HK-2 (cell line): ENCODE measurements around the gene GC.
A peak's percentile ranks its signal among the peaks of the same experiment; 100 is the strongest.
"Not testable (repeated sequence)": the region's sequence is repeated elsewhere in the genome, so short reads cannot be mapped to it uniquely, and the experiment has no call there.

ENCODE experiments used
- DNase-seq: peaks from one replicate; pipeline ENCODE4 v3.0.0-alpha.2; 2018; ENCODE audit not compliant: unreplicated experiment

Gene GC

DNA sequence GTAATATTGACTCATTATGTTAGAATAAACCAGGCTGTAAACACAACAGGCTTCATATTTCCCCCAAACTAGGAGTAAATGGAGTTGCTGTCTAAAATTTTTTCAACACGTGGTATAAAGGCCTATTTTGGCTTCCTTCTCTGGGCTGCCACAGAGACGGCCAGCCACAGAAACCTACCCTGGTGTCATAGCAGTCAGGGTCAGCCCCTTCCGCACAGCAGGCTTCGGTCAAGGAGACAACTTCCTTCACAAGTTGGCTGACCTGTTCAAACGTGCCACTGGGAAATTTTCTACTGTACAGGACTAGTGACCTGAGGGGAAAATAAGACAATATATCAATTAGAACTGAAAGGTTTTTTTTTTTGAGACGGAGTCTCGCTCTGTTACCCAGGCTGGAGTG, 15.8 kb downstream of the GC start:
- no peak for DNase-seq

DNA sequence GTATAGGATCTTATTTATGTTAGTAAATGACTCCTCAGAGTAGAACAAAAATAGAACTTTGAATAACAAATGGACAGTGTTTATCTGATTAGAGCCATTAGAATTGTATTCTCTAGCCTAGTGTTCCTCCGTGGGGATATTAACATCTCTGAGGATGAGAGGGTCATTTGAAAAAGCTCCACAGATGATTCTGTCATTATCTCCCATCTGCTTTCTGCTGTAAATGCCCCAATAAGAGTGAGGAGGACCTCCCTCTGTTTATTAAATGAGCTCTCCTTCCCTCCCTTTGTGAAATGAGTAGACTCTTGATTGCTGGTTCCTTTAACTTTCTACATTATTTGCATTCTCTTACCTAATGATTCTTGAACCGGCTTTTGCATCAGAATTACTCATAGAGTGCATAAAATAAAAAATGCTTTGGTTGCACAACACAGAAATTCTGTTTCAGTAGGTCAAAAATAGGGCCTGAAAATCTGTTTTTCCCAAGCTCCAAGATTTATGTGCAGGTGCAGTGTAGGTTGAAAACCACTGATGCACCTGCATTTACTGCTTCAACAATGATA, 18.0 kb downstream of the GC start:
- DNase-seq = no peak

DNA sequence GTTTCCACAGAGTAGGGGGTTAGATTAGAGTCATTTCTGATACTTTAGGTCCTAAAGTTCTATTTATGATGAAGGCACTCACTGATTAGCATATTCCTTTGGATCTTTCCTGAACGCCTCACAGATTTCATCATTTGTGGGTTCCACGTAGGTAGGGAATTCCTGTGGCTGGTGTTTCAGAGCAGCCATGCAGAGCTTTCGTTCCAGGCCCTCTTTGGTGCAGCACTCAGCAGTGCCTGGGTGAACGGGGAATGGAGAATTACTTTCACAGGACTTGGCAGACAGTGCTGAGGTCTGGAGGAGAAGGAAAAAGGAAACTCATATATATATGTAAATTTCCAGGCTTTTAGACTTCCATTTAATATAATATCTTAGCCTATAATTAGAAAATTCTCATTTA, 18.5 kb downstream of the GC start:
- peak; percentile 46 for DNase-seq

DNA sequence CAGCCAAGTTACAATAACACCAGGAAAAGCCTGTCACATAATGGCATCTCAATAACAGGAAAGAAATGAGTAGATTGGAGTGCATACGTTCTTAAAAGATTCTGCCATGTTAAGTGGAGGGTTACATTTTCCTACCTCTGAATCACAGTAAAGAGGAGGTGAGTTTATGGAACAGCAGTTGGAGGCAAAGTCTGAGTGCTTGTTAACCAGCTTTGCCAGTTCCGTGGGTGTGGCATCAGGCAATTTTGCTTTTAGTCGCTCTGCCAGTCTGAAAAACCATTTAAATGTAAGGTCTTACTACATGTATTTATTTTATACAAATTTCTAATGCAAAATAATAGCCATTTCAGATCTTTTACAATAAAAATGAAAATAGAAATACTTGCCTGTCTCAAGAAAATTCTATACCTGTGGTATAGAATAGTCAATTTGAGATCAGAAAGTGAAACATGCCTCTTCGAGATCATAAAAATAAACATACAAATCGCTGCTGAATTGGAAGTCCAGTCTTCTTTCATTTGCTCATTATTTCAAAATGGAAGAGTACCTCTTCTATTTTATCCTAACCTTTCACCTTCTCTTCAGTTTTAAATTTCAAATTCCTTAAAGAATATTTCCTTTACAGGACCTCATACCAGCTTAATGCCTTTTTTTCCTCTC, 31.4 kb downstream of the GC start:
- no peak for DNase-seq

DNA sequence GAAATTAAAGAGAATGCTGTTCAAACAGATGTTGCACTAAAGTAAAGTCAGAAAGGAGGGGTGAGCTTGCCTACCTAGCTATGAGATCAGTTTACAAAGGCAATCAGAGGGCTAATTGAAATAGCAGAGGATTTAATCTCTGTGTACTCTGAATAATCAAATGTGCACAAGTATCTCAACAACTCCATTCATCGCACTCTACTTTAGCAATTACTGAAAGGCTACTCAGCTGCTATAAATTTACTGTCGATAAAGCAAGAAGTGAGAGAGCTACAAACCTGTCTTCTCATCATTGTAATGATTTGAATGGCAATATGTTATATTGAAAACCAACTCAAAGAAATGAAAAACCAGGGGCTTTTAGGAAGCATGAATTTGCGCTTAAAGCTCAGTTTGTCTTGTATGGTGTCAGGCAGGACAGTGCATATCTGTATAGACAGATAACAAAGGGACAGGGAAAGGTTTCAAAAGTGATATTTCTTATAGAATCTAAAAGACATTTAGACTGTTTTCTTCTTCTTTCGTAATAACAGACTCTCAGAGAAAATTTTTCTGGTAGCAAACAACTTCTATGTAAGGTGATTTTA, 34.8 kb downstream of the GC start:
- DNase-seq = no peak

DNA sequence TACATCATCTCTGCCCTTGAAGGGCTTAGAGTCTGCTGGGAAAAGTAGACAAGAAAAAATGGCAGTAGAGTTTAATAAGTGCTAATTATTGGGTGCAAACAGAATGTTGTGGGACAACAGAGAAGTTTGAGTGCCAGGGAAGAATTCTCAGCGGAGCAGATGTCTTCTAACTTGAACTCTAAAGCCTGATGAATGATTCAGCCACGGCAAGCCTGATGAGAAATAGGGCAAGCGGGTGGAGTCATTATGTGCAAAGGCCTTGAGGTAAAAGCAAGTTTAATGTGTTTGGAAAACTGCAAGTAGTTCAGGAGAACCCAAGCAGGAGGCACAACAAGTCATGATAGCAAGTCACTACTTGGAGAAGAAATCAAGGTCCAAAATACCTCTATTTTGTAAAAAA, 37.5 kb downstream of the GC start:
- no peak for DNase-seq

DNA sequence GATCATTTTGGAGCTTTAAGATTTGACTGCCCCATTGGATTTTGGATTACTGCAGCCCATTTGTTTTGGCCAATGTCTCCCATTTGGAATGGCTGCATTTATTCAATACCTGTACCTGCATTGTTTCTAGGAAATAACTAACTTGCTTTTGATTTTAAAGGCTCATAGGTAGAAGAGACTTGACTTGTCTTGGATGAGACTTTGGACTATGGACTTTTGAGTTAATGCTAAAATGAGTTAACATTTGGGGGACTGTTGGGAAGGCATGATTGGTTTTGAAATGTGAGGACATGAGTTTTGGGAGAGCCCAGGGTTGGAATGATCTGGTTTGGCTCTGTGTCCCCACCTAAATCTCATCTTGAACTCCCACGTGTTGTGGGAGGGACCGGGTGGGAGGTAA, 45.1 kb downstream of the GC start:
- not testable (repeated sequence) for DNase-seq

DNA sequence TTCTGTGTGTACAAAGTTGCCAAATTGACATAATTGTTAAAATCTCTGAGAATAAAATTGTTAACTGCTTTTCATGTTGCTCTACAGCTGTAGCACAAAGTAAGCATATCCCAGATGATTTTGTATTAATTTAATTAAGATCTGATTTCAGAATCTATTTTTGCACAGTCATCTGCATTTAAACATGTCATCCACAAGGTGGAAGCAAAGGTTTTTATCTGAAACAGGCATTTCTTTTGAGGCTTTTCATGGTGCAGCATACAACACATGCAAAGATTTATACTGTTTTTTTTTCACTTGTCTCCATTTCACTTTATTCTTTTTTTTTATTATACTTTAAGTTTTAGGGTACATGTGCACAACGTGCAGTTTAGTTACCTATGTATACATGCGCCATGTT, 51.2 kb downstream of the GC start:
- no peak for DNase-seq

DNA sequence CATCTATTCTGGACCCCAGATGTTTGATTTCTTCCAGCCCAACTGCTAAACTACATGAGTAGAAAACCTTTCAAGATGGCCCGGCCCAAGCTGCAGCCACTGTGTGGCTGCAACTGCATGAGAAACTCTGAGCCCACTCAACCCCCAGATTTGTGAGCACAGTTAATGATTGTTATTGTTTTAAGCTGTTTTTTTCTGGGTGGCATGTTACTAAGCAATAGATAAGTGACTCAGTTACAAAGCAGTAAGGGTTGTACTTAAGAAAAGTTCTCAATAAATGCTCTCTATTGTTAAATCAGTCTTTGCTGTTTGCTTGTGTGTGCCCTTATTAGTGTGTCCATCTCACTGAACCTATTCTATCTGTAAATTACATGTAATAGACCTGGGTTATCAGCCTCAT, 51.8 kb downstream of the GC start:
- DNase-seq = no peak

DNA sequence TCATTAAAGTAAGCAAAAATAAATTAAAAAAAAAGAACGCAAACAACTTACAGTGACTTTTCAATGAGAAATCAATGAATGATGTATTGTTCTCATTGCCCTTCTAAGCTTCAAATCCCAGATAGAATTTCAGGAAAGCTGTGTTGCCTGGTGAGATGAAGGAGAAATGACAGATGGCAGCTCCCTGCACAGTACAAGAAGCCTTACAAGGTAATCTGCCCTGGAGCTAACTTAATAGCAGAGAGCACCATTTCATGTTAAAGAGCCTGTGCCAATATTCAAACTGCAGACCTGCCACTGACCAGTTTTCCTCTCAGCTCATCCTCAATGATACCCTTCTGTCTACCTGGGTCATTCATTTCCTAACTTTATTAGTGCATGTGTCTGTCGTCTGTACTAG, 54.0 kb downstream of the GC start:
- DNase-seq = no peak

DNA sequence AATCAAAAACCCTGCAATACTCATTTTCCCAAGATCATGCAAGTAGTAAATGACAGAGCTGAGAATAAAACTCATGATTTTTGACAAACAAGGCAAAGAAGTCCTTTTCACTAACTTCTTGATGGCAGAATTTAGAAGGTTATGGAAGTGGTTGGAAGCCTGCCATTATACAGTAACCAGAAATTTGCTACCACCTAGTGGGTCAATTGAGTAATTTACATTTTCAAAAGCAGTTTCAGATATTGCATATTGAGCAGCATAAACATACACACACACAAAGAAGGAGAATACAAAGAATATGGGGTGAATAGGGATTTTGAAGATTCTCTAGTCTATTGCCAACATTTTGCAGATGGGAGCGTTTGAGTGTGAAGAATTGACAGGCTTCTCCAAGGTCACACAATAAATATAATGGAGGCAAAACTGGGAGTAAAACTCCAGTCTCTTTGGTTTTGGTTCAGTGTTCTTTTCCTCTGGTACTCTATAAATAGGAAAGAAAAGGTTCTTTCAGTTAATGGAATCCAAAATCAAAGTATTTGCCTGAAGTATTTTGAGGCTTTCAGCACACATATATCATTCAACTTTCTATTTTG, 70.2 kb downstream of the GC start:
- no peak for DNase-seq

DNA sequence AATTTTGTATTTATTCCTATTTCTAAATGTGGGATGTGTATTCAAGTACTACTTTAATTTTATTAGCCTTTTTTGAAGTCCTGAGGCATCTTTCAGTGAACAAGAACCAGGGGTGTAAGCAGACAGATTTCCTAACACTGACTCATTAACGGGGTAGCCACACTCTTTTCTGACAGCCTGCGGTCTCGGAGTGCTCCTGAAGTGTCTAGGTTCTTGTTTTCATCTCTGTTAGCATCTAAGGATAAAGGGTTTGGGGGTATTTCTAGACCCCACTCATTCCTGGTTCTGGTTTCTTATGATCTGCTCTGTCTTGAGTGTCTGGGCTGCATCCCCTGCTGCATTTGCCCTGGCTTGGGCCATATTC, 71.9 kb downstream of the GC start:
- DNase-seq = no peak

DNA sequence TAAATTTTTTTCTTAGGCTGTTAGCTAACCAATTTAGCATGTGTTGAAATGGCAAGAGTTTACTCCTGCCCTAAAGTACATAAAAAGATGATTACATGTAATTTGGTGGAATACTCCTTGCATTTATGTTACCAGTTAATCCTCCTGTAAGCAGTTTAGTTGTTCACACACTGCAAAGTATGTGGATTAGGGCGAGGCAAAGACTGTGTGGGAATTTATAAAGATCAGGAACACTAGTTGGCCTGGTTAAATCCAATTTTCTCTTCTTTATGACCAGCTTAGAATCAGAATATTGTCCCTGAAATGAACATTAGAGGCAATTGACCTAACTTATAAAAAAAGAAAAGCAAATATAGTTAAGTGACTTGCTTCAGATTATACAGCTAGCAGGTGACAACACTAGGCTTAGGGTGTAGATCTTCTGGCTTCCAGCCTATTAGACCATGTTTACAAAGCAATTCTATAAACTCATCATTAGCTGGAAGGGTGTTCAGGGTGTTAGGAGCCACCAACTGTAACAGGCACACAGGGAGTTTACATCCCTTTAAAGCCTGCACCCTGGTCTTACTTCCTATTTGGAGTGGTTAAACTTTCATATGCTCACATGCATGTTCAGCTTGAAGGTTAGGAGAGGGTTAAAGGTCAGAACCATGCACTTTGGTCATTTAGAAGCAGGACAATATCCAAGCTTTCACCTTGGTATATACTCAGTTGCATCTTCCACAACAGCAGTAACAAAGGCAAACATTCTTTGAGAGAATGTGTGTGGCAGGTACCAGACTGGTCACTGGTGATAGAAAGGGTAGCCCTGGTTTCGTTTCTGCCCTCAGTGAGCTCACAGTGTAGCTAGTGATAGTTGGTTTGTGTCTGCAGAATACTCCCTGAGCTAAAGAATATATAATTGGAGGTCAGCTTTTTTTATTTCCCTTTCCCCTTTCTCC, 72.6 kb downstream of the GC start:
- no peak for DNase-seq

DNA sequence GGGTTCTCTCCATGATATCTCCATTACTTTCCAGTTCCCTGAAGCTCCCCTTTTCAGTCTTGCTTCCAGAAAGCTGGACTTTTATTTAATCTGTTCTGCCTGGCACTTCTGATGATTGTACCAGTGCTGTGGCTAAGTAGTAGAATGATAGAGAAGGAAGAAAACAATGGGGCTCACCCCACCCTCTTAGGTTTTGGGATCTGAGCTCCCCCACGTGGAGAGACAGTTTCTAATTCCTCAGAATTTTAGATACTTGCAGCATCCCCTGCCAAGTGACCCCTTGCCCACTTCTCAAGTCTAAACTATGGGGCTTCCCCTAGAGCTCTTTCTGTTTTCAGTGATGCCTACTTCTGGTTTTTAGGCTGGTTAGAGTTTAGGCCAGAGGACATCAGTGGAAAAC, 73.9 kb downstream of the GC start:
- no peak for DNase-seq

DNA sequence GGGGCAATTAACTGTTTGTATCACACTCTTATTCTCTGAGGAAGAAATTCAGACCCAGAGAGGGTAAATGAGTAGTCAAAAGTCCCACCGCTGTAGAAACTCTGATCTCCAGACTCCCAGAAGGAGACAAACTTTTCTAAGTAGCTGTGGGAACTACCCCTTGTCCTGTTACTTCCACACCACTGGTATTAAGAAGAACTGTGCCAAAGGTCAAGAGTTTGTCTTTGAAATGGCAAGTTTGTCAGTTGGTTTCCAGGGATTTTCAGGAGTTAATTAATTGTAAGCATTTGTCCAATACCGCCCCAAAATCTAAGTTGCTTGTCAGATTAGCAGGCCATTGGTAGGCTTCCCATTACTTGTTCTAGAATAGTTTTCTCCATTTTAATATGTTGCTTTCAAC, 85.7 kb downstream of the GC start:
- DNase-seq = no peak

DNA sequence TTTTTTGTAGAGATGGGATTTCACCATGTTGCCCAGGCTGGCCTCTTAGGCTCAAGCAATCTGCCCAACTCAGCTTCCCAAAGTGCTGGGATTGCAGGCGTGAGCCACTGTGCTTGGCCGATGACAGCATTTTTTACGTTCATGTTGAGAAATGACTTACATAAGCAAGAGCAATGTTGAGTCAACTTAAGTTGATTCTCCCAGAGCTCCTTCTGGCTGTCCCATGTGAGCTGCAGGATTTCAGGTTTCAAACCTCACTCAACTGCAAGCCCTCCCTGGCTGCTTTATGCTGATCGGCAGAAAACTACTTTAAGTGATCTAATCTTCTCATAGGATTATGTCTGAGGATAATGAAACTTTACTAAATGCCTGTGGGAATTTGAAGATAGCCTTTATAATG, 86.8 kb downstream of the GC start:
- no peak for DNase-seq

DNA sequence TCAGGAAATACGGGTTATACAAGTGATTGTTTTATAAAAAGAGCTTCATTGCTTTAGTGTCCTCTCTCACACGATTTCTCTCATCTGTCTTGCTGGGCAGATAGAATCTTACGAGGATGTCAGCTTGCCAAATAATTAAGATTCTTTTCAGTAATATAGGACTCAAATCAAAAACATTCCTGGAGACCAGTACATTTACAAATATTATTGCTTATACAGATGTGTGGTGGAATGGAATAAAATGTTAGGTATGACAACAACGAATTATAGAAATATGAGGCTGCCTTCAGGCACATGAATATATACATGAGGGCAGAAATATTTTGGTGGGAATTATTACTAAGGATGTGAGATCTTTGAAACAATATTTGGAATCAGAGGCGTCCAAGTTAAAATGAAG, 88.9 kb downstream of the GC start:
- no peak for DNase-seq

DNA sequence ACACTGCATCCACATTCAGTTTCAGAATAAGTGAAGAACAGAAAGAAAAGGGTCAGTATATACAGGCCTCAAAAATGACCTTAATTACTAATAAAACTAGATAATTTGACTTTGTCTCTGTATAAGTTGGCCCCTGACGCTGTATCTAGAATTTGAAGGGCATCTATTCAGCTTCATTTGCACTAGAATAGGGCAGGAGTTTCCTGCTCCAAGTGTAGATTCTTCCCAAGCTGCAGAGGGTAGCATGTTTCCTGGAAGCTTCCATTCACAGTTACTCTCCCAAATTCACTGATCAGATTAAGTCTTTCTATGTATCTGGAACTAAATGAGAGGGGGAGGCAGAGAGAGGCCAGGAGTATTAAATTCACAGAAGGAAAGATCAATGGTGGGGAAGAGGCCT, 90.9 kb downstream of the GC start:
- no peak for DNase-seq

DNA sequence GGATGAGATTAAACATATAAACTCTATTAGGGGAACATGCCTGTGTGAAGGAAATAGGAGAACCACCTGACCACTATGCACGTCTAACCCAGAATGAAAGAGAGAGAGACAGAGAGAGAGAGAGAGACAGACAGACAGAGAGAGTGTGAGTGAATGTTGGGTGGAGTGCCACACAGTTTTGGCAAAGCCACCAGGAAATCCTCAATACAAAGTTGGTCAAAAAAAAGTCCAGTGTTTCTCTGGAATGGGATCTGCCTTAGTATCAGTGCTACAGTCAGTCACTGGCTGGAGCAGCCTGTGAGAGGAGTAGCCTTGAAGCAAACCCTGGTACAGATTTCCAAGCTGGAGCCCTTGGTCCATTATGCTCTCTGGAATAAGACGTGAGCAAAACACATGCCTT, 91.7 kb downstream of the GC start:
- DNase-seq = no peak
